A549 (cell line): ENCODE results near the gene ATN1.

Experiments
- CEBPB ChIP-seq, 2 experiments: fragments of >200 bp in 1 of 2; sonication (Bioruptor Twin) in 1 of 2; formaldehyde crosslinking in 1 of 2; IDR thresholded peaks; 2 replicates each; pipeline ENCODE4 v1.6.1; 2012 to 2016
- EHF ChIP-seq: fragments of 250-450 bp; sonication (Bioruptor Pico); IDR thresholded peaks from 2 replicates; pipeline ENCODE4 v1.5.0; 2020; ENCODE audit warnings: mild to moderate bottlenecking
- ESRRA ChIP-seq: fragments of 150-350 bp; IDR thresholded peaks from 2 replicates; pipeline ENCODE4 v1.6.1; 2014; ENCODE audit warnings: mild to moderate bottlenecking, low read length, borderline replicate concordance
- HMGXB4 ChIP-seq: fragments of 250-450 bp; sonication (Bioruptor Pico); IDR thresholded peaks from 2 replicates; pipeline ENCODE4 v1.5.0; 2021; ENCODE audit warnings: mild to moderate bottlenecking, moderate library complexity, borderline replicate concordance
- MAFK ChIP-seq: fragments of 450-650 bp; IDR thresholded peaks from 2 replicates; pipeline ENCODE4 v1.6.1; 2014; ENCODE audit not compliant: partially characterized antibody
- POLR2A ChIP-seq: IDR thresholded peaks from 2 replicates; pipeline ENCODE4 v1.6.1; 2012; ENCODE audit warnings: mild to moderate bottlenecking, low read length
- RFX5 ChIP-seq: fragments of 450-650 bp; IDR thresholded peaks from 2 replicates; pipeline ENCODE4 v1.7.1; 2014; ENCODE audit warnings: antibody characterized with exemption, mild to moderate bottlenecking, moderate library complexity
- TF ChIP-seq, protein P1 (sequence below): fragments of >200 bp; sonication (Bioruptor Twin); formaldehyde crosslinking; IDR thresholded peaks from 3 replicates; pipeline ENCODE4 v1.5.1; 2016
- TF ChIP-seq, protein P2 (sequence below): fragments of 200-600 bp; sonication (generic); IDR thresholded peaks from 2 replicates; pipeline ENCODE4 v1.6.1; 2016; ENCODE audit warnings: antibody characterized with exemption, mild to moderate bottlenecking, moderate library complexity

DNA sequence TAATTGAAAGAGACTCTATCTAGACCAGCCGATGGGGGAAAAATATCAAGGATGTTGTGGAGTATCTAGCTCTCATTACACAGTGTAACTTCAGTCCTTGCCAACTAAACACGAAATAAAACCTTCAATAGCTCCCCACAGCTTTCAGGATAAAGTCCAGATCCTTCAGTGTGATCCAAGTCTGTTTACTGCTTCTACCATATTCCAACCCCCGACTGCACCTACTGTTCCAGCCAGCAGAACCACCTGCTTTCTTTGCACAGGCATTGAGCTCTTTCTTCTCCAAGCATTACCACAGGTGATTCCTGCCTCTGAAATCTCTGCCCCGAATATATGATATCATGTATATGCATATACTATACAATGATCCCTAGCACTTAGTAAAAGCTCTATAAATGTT, 25.3 kb upstream of the ATN1 start:
- TF ChIP-seq, protein P1, sequence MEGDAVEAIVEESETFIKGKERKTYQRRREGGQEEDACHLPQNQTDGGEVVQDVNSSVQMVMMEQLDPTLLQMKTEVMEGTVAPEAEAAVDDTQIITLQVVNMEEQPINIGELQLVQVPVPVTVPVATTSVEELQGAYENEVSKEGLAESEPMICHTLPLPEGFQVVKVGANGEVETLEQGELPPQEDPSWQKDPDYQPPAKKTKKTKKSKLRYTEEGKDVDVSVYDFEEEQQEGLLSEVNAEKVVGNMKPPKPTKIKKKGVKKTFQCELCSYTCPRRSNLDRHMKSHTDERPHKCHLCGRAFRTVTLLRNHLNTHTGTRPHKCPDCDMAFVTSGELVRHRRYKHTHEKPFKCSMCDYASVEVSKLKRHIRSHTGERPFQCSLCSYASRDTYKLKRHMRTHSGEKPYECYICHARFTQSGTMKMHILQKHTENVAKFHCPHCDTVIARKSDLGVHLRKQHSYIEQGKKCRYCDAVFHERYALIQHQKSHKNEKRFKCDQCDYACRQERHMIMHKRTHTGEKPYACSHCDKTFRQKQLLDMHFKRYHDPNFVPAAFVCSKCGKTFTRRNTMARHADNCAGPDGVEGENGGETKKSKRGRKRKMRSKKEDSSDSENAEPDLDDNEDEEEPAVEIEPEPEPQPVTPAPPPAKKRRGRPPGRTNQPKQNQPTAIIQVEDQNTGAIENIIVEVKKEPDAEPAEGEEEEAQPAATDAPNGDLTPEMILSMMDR = no peak
- TF ChIP-seq CEBPB (IDR thresholded peaks at IDR 0.05) = no peak
- TF ChIP-seq HMGXB4 = no peak
- TF ChIP-seq EHF = no peak
- TF ChIP-seq, protein P2, sequence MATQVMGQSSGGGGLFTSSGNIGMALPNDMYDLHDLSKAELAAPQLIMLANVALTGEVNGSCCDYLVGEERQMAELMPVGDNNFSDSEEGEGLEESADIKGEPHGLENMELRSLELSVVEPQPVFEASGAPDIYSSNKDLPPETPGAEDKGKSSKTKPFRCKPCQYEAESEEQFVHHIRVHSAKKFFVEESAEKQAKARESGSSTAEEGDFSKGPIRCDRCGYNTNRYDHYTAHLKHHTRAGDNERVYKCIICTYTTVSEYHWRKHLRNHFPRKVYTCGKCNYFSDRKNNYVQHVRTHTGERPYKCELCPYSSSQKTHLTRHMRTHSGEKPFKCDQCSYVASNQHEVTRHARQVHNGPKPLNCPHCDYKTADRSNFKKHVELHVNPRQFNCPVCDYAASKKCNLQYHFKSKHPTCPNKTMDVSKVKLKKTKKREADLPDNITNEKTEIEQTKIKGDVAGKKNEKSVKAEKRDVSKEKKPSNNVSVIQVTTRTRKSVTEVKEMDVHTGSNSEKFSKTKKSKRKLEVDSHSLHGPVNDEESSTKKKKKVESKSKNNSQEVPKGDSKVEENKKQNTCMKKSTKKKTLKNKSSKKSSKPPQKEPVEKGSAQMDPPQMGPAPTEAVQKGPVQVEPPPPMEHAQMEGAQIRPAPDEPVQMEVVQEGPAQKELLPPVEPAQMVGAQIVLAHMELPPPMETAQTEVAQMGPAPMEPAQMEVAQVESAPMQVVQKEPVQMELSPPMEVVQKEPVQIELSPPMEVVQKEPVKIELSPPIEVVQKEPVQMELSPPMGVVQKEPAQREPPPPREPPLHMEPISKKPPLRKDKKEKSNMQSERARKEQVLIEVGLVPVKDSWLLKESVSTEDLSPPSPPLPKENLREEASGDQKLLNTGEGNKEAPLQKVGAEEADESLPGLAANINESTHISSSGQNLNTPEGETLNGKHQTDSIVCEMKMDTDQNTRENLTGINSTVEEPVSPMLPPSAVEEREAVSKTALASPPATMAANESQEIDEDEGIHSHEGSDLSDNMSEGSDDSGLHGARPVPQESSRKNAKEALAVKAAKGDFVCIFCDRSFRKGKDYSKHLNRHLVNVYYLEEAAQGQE = no peak
- TF ChIP-seq POLR2A = no peak
- TF ChIP-seq MAFK = no peak
- no peak for TF ChIP-seq RFX5
- TF ChIP-seq ESRRA = no peak
